ENCODE measurements around the gene ZNF692.
A peak's percentile ranks its signal among the peaks of the same experiment; 100 is the strongest.
"Not testable (repeated sequence)": the region's sequence is repeated elsewhere in the genome, so short reads cannot be mapped to it uniquely, and the experiment has no call there.

The ZNF692 gene

GRCh38 chr1:248810727-248811513 lies 48.0 kb downstream of the ZNF692 start:
- no peak for DNase-seq (ENCODE audit: low read depth in 4 of 4, low spot score in 1 of 4)

GRCh38 chr1:248810000-248810726 lies 48.7 kb downstream of the ZNF692 start:
- DNase-seq (ENCODE audit: low read depth in 4 of 4, low spot score in 1 of 4) = no peak

DNA sequence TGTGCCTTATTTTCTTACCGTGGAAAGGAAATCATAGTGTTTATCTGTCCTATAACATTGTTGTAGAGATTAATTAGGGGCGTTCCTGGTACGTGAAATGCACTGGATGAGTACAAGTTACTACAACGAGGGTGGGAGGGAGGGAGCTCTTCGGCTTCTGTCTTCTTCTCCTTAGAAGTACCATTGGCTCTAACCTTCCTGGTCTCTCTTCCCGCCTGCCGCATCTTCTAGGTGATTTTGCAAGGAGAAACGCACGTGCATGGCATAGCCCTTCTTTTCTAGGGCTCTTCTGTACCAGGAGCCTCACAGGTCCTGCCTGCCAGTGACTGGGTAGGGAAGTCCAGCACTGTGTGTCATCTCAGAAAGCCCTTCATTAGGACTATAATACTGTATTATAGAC lies 50.0 kb downstream of the ZNF692 start:
- DNase-seq (ENCODE audit: low read depth in 4 of 4, low spot score in 1 of 4) = no peak

DNA sequence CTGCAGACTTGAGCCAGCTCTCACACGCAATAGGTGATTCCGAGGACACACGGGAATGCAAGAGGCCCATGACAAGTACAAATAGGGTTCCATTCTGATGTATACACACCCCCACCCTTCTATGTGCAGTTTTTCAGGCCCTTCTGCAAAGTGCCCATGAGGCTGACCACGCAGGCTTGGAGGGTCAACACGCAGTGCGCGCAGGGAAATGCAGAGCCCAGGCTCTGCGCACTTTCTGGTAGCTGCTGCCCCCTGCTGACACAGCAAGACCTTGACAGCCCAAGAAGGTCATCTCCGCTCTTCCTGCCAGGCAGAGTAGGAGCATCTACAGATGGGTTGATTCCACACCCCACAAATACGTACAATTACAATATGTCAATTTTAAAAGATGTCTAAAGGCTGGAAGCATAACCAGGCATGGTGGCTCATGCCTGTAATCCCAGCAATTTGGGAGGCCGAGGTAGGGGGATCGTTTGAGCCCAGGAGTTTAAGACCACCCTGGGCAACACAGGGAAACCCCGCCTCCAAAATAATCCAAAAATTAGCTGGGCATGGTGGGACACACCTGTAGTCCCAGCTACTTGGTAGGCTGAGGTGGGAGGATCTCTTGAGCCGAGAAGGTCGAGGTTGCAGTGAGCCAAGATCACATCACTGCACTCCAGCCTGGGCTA lies 51.7 kb downstream of the ZNF692 start:
- peak; percentile 15 to 35 (median 24) for DNase-seq (ENCODE audit: low read depth in 4 of 4, low spot score in 1 of 4)

DNA sequence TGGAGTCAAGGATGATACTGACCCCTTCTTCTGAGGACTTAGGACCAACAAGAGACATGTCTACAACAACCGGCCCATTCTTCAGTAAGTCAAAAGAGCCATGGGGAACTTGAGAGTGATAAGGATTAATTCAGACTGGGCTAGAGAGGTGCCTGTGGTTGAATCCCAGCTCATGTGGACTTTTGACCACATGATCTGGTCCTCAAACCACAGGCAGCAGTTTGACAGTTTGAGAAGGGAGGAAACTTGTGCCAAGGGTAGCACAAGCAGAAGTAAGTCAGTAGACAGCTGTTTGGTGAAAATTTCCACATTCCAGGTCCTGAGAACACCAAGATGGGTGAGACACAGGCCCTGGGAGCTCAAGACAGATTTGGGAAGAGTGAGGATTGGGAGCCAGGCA lies 53.0 kb downstream of the ZNF692 start:
- no peak for DNase-seq (ENCODE audit: low read depth in 4 of 4, low spot score in 1 of 4)

DNA sequence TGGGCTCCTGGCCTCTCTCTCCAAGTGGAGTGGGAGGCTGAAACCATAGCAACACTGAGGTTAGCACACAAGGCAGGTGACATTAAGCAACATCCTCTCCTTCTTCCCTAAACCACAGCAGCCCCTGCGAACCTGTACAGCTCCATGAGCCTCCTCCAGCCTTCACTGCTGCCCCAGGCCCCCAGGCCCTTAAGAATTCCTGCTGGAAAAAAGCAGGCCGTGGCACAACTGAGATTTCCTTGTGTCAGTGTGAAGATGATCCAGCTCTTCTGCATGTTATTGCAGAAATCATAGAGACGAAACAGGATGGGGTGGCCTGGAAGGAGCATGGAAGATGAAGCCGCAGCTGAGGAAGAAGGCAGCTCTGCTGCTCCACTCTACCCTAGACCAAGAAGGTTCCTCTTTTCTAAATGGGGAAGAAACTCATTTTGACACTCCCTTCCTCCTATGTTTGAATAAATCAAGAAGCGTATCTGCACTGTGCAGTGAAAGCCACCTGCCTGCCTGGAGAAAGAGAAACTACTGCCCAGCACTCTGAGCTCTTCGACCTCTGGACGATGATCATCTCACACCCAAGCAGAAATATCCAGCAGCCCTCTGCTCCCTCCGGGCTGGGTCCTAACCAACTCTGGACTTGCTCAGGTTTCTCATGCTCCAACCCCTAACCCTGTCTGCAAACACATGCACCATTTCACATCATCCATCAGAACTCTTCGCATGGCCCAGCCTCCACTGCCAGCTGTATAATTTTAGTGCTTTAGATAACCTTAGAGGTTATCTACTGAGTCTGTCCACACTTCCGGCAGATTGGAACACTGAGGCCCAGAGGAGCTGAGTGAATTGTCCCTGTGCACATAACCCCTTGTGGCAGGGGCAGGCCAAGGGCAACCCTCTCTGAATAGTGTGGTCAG lies 53.9 kb downstream of the ZNF692 start:
- DNase-seq (ENCODE audit: low read depth in 4 of 4, low spot score in 1 of 4) = no peak

DNA sequence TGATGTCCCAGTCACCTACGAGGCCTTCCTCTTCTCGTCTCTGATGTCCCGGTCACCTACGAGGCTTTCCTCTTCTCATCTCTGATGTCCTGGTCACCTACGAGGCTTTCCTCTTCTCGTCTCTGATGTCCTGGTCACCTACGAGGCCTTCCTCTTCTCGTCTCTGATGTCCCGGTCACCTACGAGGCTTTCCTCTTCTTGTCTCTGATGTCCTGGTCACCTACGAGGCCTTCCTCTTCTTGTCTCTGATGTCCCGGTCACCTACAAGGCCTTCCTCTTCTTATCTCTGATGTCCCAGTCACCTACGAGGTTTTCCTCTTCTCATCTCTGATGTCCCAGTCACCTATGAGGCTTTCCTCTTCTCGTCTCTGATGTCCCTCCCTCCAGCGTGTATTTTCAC lies 55.4 kb downstream of the ZNF692 start:
- DNase-seq (ENCODE audit: low read depth in 4 of 4, low spot score in 1 of 4) = not testable (repeated sequence)

DNA sequence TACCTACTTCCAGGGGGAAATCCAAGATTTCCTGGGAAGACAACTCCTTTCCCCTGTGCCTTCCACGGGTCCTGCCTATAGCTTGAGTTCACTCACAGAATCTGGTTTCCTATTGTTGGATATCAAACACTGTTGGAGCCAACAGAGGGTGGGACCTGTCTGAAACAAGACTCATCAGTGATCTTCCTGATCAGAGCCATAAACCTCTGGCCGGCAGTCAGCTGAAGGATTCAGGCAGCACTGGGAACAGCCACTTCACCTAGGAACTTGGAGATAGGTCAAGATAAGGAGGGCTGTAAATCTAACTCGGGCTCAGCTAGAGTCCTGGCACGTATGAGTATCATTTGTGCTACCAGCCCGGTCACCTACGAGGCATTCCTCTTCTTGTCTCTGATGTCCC lies 56.4 kb downstream of the ZNF692 start:
- DNase-seq (ENCODE audit: low read depth in 4 of 4, low spot score in 1 of 4) = no peak

- no peak for DNase-seq (ENCODE audit: low read depth in 4 of 4, low spot score in 1 of 4)
Observed at GRCh38 chr1:248800459-248800858, 58.4 kb downstream of the ZNF692 start.
